ENCODE results near the gene GPANK1.
"Not testable (repeated sequence)": the region's sequence is repeated elsewhere in the genome, so short reads cannot be mapped to it uniquely, and the experiment has no call there.

Gene GPANK1

GRCh38 chr6:31712296-31712695 is 47.5 kb upstream of the GPANK1 start:
- no peaks in the 10 kb centered on the region for H3F3A ChIP-seq (ENCODE audit: insufficient read depth)
- H3K27me3 ChIP-seq (ENCODE audit: low read length): no peaks in the 10 kb centered on the region
- H3K79me2 ChIP-seq (ENCODE audit: insufficient read depth, low read length): no peaks in the 10 kb centered on the region
- H3K4me2 ChIP-seq (ENCODE audit: low read depth, low read length, poor library complexity, severe bottlenecking): no peak overlapping the region
- no peak overlapping the region for H3K9ac ChIP-seq (ENCODE audit: low read length)
- no peaks in the 10 kb centered on the region for H3K9me3 ChIP-seq (ENCODE audit: insufficient read depth, low read length)
- no peaks in the 10 kb centered on the region for H3K9me2 ChIP-seq (replicated peaks; ENCODE audit: insufficient read depth, low read length)
- H3K27ac ChIP-seq (ENCODE audit: low read depth, low read length): no peak overlapping the region
- no peaks in the 10 kb centered on the region for H3K36me3 ChIP-seq (ENCODE audit: low read length)
- TF ChIP-seq CTCF (IDR thresholded peaks at IDR 0.05; ENCODE audit: insufficient read depth, low read length, poor library complexity, severe bottlenecking) (peak; percentile 53), EZH2phosphoT487 (conservative IDR thresholded peaks at IDR 0.05; ENCODE audit: low read length) (no peak)
- no peak overlapping the region for H2AFZ ChIP-seq (ENCODE audit: low read depth, low read length, severe bottlenecking)
- H3K4me3 ChIP-seq (ENCODE audit: insufficient read depth, low read length, poor library complexity, severe bottlenecking): no peak overlapping the region
- no peaks in the 10 kb centered on the region for H4K20me1 ChIP-seq (ENCODE audit: low read depth, low read length)

- Histone ChIP-seq H3K9me3 (ENCODE audit: insufficient read depth, low read length) (no peaks in the 10 kb centered on the region), H2AFZ (ENCODE audit: low read depth, low read length, severe bottlenecking) (no peak overlapping the region), H3K4me3 (ENCODE audit: insufficient read depth, low read length, poor library complexity, severe bottlenecking) (no peak overlapping the region), H3K9me2 (replicated peaks; ENCODE audit: insufficient read depth, low read length) (no peaks in the 10 kb centered on the region), H3K36me3 (ENCODE audit: low read length) (no peaks in the 10 kb centered on the region), H3K27ac (ENCODE audit: low read depth, low read length) (no peak overlapping the region), H3K4me2 (ENCODE audit: low read depth, low read length, poor library complexity, severe bottlenecking) (no peak overlapping the region), H4K20me1 (ENCODE audit: low read depth, low read length) (no peaks in the 10 kb centered on the region), H3K27me3 (ENCODE audit: low read length) (no peaks in the 10 kb centered on the region), H3K79me2 (ENCODE audit: insufficient read depth, low read length) (no peaks in the 10 kb centered on the region), H3F3A (ENCODE audit: insufficient read depth) (no peaks in the 10 kb centered on the region), H3K9ac (ENCODE audit: low read length) (no peak overlapping the region)
- no peak for TF ChIP-seq EZH2phosphoT487 (conservative IDR thresholded peaks at IDR 0.05; ENCODE audit: low read length)
- TF ChIP-seq CTCF (IDR thresholded peaks at IDR 0.05; ENCODE audit: insufficient read depth, low read length, poor library complexity, severe bottlenecking): no peak
Measured at GRCh38 chr6:31711233-31711632, 46.4 kb upstream of the GPANK1 start.

GRCh38 chr6:31710523-31711219 is 45.9 kb upstream of the GPANK1 start:
- Histone ChIP-seq H3K9me3 (ENCODE audit: insufficient read depth, low read length) (no peaks in the 10 kb centered on the region), H3K27ac (ENCODE audit: low read depth, low read length) (no peak overlapping the region), H4K20me1 (ENCODE audit: low read depth, low read length) (no peaks in the 10 kb centered on the region), H2AFZ (ENCODE audit: low read depth, low read length, severe bottlenecking) (no peak overlapping the region), H3K4me3 (ENCODE audit: insufficient read depth, low read length, poor library complexity, severe bottlenecking) (no peak overlapping the region), H3K4me2 (ENCODE audit: low read depth, low read length, poor library complexity, severe bottlenecking) (no peak overlapping the region), H3K9ac (ENCODE audit: low read length) (no peak overlapping the region), H3K27me3 (ENCODE audit: low read length) (no peaks in the 10 kb centered on the region), H3K79me2 (ENCODE audit: insufficient read depth, low read length) (no peaks in the 10 kb centered on the region), H3K9me2 (replicated peaks; ENCODE audit: insufficient read depth, low read length) (no peaks in the 10 kb centered on the region), H3F3A (ENCODE audit: insufficient read depth) (no peaks in the 10 kb centered on the region), H3K36me3 (ENCODE audit: low read length) (no peaks in the 10 kb centered on the region)
- TF ChIP-seq EZH2phosphoT487 (conservative IDR thresholded peaks at IDR 0.05; ENCODE audit: low read length) (no peak), CTCF (IDR thresholded peaks at IDR 0.05; ENCODE audit: insufficient read depth, low read length, poor library complexity, severe bottlenecking) (no peak)

DNA sequence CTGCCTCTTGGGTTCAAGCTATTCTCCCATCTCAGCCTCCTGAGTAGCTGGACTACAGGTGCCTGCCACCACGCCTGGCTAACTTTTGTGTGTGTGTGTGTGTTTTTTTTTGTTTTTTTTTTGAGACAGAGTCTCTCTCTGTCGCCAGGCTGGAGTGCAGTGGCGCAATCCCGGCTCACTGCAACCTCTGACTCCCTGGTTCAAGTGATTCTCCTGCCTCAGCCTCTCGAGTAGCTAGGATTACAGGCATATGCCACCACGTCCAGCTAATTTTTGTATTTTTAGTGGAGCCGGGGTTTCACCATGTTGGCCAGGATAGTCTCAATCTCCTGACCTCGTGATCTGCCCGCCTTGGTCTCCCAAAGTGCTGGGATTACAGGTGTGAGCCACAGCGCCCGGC is 44.4 kb upstream of the GPANK1 start:
- not testable (repeated sequence) for H3K4me3 ChIP-seq (ENCODE audit: insufficient read depth, low read length, poor library complexity, severe bottlenecking); H3K36me3 ChIP-seq (ENCODE audit: low read length); H3K27me3 ChIP-seq (ENCODE audit: low read length); H2AFZ ChIP-seq (ENCODE audit: low read depth, low read length, severe bottlenecking); H3F3A ChIP-seq (ENCODE audit: insufficient read depth); H3K27ac ChIP-seq (ENCODE audit: low read depth, low read length); H3K9ac ChIP-seq (ENCODE audit: low read length); H4K20me1 ChIP-seq (ENCODE audit: low read depth, low read length); H3K4me2 ChIP-seq (ENCODE audit: low read depth, low read length, poor library complexity, severe bottlenecking); H3K9me3 ChIP-seq (ENCODE audit: insufficient read depth, low read length); H3K9me2 ChIP-seq (replicated peaks; ENCODE audit: insufficient read depth, low read length); H3K79me2 ChIP-seq (ENCODE audit: insufficient read depth, low read length)
